ENCODE measurements around the gene NACC2.

Gene NACC2

DNA sequence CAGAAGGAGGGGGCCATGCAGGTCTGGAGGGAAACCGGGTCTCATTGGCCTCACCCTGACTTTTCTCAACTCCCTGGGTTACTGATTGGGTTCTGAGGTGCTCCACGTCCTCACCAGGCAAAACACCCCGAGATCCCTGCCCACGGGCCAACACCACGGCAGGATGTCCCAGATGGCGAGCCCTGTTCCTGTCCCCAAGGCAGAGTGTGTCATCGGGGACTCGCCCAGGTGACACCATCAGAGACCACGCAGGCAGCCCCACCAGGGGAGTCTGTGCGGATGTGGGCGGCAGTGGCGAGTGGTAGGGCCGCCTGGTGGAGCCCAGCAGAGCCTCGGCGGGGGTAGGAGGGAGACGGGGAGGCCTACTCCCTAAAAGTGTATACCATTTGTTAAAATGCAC, 74.9 kb downstream of the NACC2 start:
- no peak for DNase-seq

DNA sequence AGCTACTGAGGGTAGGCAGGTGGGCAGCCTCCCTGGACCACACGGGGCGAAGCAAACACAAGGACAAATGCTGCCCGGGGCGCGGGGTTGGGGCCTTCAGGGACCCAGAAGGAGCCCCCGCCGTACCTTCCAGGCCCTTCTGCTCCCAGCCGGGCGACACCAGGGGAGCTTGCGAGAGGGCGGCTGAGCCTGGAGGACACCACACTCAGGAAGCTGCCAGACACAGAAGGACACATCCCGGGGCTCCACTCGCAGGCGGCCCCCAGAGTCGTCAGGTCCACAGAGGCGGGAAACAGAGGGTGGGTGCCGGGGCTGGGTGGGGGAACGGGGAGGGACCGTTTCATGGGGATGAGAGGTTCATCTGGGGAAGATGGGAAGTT, 75.4 kb downstream of the NACC2 start:
- DNase-seq = no peak

DNA sequence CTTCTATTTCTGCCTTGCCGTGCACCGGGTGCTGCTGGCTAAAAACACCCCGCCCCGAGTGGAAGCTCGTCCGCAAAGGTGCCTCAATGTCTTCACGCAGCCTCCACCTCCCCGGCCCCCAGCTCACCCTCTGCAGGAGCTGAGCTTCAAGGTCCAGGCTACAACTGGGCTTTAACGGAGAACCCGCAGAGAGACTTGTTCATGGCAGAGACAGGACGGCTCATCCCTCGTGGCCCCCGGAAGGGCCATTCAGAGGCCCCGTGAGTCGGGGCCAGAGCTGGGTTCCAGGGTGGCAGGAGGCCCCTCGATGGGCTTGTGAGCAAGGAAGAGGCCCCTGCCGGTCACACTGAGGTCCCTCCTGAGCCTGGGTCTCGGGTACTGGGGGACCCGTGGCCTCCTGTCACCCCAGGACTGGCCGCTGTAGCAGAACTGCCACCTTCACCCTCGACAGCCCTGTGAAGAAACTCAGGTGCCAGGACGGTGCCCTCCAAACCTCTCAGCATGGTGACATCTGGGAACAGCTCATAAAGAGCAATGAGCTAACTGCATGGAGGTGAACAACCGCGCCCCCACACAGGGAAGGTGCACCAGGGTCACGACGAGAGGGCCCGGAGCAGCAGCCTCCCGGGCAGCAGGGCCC, 75.9 kb downstream of the NACC2 start:
- DNase-seq = no peak

DNA sequence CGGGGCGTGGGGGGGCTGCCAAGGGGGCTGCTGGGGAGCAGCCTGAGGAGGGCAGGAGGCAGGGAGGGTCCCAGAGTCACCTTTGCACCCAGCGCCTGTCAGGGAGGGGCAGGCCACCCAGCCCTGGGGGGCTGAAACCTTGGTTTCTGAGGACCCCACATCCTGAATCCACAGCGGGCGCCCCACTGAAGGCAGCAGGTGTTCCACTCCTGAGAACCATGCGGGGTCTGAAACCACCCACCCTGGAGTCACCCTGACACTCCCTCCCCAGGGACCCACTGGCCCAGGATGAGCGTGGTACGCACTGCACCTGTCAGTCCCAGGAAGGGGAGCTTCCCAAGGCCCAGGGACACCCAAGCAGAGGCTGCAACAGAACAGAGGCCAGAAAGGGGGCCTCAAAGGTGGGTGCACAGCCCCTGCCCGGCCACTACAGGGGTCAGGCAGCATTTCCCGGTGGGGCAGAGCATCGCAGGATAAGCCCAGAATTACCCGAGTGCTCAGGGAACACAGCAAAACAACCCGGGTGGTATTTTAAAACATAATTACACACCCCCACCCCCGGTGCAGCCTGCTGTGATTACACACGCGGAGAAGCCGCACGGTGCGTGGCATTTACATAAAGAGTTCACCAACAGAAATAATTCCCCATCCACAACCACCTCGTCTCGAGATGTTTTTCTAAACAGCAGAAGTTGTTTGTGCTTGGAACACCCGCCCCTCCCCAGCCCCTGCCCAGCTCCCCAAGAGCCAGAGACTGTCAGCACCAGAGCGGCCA, 76.6 kb downstream of the NACC2 start:
- no peak for DNase-seq

DNA sequence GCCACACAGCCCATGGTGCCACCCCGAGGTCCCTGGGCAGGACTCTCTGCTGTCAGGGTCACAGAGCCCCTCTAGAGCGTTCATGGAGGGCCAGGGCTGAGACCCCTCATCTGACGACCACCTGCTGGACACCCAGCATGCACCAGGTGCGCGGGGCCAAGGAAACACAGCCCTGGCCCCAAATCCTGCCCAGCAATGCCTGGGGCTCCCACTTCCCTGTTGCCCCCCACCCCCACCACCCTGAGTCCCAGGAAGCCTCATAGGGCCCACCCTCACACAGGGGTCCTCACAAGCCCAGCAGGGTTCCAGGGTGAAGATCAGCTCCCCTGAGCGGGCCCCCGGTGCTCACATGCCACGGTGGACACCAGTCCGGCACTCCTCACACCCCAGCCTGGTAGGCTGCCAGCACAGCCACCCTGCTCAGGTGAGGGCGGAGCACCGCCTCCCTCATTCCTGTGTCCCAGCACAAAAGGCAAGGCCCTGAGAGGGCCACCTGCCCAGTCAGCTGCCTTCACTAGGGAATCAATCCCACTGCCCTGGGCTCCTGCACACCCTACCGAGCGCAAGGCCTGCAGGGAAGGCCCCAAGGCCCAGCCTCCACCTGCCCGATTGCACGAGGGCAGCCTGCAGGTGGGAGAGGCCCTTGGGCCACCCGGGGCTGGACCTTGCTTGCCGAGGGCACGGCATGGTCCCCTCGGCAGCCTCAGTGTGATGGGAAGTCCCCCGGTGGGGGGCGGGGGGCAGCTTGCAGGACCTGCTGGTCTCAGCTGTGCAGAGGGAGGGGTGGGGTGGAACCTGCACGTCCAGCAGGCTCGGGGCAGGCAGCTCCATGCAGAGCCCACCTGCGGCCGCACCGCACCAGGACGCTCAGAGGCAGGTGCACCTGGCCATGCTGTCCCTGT, 77.5 kb downstream of the NACC2 start:
- DNase-seq = no peak

DNA sequence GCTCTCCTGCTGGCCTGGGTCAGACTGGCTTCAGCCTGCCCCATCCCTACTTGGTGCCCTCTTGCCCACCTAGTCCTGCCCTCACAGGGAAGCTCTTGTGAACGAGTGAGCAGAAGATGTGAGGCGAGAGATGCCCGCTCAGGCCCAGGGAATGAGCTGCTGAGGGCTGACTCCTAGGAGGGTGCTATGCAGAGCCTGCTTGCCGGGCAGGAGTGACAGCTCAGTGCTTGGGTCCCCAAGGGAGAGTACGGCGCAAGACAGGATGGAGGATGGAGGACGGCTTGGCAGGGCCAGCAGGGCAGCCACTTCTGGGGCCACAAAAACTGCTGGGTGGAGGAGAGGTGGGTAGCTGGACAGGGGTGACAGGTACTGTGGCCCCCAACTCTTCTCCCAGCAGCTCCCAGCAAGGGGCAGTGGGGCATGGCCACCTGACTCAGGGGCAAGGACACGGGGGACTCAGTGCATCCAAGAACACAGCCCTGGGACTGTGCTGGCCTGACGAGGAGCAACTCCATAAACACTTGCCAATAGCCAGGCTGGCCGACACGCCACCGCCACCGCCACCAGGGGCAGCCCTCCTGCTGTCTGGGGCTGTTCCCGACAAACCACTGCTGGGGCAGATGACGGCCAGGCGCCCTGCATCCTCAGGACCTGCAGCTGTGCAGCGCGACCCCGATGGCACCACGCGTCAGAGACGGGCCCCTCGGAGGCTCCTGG, 78.4 kb downstream of the NACC2 start:
- DNase-seq = no peak

DNA sequence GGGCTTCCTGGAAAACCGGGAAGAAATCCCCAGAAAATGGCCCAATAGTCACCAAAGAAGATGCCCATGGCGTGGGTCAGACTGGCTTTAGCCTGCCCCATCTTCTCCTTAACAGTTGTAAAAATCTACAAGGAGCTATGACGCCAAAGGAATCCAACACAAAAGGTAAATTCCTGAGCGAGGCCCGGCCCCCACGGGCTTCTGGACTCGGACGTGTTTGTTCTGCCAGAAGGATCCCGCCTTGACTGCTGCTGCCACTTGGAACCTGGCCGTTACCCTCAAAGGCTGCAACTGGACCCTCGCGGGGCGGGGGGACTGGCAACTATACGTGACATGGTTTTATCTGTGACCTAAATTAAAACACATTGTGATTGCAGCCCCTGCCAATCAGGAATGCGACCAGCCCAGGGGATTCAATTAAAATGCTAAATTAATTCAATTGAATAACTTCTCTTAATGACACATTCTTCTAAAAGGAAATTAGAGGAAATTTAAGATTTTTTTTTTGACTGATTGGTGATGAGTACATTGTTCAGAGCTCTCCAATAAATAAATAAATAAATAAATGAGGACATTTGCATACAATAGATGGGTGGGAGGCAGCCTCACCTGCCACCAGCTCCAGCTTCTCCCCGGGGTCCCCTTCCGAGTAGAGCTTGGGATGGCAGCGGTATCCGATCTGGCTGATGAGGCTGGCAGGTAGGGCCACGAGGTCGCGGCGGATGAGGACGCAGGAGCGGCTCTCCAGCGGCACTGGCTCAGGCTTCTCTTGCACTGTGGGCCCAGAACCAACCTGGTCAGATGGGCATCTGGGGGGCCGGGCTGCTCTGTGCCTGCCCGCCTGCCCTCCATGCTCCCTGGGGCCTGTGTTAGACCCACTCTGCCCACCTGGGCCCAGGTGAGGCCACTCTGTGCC, 79.2 kb downstream of the NACC2 start:
- no peak for DNase-seq

DNA sequence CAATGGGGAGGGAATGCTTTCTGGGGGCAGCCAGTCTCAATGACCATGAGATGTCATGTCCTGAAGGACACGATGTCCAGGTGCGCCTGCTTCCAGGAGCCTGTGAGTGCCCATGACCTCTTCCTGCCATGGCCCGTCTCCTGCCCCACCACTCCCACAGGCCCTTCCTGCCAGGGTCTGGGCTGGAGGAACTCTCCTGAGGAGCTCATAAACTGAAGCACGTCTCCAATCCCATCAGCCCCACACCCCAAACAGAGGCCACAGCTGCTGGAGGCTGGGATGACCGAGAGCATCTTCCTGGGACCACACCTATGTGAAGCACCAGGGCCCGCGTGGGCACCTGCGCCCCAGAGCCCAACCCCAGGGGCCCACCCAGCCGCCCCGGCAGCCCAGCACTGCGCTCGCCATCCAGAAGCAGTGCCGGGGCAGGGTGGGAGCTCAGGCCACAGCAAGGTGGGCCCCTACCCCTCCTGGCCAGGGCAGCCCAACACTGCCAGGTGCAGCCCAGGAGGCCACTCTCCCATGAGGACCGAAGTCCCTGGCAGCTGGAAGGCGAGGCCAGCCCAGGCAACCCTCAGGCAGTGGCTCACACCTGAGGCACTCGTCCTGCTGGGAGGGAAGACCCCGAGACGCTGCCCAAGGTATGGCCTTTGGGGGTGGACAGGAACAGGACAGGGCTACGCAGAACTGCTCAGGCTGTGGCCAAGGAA, 80.0 kb downstream of the NACC2 start:
- DNase-seq = no peak

DNA sequence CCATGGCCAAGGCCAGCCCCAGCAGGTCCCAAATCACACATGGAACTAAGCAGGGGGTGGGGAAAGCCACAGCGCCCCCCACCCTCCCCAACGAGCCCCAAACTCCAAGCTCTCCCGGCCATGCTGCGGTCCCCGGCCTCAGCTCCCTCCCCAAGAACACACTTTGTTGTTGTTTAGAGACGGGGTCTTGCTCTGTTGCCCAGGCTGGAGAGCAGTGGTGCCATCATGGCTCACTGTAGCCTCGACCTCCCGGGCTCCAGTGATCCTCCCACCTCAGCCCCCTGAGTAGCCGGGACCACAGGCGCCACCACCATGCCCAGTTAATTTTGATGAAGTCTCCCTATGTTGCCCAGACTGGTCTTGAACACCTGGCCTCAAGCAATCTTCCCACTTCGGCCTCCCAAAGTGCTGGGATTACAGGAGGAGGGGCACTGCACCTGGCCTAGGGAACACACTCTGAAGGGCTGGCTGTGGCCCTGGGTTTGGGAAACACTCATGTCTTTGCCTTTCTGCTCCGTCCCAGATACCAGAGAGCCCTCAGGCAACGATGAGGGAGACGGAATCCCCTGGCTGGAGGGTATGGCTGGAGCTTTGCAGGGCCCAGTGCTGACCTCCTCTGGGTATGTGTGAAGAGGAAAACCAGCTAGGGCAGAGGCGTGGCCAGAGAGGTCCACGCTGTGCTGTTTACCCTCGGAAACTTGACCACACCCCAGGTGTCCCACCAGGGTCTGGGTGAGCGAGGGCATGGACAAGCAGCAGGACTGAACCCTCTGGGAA, 80.8 kb downstream of the NACC2 start:
- DNase-seq = no peak

DNA sequence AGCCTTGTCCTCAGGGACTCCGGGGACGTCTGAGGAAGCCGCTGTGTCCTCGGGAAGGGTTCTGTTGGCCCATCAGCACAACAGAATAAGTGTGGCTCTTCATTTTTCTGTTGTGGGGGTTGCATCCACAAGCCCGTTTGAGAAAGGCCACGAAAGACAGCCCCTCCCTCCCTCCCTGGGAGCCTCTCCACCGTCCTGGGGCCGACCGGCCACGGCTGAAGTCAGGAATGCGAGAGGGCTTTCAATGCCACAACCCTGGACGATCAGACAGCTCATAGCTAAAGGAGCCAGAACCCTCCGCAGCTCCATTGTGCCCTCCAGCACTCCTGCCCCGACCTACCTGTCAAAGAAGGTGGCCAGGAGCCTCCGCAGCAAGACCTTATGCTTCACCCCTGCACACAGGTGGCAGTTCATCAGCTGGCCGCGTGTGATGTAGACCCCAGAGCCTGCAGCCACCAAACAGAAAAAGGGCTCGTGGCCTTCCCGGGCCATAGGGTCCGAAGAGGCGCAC, 81.5 kb downstream of the NACC2 start:
- DNase-seq = no peak

DNA sequence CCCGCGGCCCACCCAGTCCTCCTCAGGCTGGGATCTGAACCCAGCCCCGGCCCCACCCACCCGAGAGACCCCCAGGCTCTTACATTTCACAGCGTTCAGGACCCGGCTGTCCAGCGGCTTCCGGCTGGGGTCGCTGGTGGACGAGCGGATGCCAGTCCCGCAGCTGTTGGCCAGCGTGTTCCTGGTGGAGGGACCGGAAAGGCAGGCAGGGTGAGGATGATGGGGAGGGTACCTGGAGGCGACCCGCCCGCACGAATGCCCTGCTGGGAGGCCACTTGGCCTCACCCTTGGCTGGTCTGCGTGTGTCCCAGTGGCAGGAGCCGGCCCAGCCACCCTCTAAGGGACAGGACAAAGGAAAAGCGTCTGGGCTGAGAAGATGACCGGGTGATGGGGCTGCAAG, 82.0 kb downstream of the NACC2 start:
- no peak for DNase-seq

DNA sequence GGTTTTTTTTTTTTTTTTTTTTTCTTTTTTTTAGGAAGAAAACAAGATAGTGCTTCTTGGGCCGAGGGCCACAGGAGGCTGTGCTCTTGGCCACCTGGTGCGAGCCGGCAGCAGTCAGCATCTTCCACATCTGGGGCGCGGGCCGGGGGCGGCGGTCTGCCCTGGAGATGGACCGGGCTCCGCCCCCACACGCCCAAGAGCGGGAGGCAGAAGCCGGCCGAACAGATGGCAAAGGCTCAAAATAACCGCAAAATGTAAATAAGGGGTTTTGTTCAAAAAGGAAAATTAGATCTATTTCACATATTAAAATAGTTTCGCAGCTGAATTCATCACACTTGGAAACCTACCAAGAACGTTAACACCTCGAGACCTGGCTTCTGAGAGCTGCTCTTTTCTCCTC, 82.4 kb downstream of the NACC2 start:
- DNase-seq = no peak

DNA sequence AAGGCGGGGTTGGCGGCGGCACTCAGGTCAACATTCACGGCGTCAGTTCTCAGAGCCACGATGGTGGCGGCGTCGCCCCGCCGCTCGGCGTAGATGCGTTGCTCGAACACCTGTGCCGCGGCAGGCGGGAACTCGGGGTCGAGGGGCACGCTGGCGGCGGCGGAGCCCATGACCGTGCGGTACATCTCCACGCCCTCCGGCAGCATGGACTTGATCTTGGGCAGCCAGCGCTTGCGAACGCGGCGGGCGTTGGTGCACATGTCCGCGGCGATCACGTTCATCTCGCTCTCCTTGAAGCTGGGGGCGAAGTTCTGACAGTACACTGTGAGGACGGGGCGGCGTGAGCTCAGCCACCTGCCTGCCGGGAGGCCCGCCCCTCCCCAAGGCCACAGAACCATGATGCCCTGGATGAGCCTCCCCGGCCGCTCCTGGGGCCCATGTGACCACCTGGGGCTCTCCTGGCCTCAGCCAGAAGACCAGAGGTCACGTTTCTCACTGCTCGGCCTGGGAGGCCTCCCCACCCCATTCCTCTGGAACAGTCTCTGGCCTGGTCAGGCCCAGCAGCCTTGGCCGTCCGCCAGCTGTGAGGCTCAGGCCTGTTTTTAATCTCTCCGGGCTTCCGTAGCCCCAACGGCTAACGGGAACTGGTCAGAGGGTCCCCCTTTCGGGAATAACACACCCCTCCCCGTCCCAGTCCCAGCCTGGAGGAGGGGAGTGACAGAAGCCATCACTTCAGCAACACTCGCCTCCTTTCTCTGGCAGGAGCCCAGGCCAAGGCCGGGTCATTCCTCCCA, 83.2 kb downstream of the NACC2 start:
- DNase-seq = no peak

DNA sequence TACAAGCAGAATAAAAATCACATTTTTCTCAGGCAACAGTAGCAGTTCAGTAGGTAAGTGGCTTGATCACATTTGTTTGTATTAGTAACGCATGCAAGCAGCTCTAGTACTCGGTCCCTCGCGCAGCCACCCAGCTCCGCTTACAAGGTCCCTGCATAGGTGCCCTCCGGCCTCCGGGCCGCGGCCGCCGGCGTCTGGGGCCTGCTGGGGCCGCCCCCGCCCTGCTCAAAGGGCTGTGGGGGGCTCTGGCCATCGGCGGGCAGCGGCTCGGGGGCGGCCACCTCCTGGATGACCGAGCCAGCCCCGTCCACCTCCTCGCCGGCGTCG, 83.8 kb downstream of the NACC2 start:
- DNase-seq = no peak

DNA sequence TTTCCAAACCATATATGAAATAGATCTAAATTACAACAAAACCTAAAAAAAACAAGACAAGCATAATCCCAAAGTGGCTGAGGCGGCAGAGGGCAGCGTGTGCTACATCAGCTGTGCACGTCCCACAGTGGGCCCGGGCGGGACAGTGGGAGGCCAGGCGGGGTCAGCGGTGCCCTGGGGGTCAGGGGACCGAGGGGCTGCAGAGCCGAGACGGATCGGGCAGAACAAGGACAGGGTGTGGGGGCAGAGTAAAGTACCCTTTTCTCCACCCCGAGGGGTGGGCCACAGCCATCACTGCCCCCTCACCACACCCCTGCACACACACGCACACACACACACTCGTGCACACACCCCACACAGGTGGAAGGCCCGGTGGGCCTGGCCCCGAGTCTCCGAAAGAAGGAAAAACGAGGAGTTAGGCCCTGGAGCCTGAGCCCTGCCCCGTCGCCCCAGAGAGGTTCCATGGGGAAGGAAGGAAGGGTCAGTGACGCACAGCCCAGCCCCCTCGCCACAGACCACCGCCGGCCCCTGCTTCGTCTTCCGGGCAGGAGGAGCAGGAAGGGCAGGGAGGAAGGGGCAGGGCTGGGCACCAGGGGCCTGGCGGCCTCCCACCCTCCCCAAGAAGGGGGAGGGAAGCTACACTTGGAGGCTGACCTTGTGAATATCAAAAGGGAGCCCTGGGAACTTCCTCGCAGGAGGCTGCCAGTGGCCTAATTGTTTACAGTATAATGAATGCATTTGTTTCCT, 84.3 kb downstream of the NACC2 start:
- DNase-seq = no peak

DNA sequence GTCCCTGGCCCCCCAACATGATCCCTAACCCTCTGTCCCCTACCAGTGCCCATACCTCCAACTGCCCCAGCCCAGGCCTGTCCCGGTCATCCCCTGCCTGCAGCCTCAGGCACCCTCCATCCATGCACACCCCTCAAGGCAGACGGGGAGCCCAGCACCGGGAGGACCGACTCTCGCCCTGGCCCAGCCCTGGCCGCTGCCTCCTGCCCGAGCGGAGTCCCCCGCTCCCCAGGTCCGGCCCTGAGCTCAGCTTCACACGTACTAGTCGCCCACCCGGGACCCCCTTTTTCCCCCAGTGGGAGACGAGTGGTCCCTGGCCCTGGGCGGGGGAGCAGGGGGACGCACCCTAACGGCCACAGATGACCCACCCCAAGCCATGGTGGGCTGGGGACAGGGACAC, 84.9 kb downstream of the NACC2 start:
- DNase-seq = no peak

DNA sequence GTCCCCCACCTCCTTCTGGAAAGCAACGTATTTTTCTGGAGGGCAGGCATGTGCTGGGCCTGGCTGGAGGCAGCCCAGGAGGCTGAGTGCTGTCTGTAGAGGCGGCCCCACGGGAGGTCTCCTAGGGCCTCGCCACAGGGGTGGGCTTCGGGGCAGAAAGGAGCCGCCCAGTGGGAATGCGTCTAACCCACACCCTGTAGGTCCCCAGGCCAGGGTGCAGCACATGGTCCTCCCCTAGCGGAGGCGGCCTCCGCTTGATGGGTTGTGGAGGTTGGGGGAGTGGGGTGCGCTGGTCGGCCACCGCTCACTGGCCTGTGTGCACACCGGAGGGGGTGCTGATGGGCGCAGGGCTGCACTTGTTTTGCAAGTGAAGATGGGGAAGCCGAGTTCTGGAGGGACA, 85.6 kb downstream of the NACC2 start:
- no peak for DNase-seq

DNA sequence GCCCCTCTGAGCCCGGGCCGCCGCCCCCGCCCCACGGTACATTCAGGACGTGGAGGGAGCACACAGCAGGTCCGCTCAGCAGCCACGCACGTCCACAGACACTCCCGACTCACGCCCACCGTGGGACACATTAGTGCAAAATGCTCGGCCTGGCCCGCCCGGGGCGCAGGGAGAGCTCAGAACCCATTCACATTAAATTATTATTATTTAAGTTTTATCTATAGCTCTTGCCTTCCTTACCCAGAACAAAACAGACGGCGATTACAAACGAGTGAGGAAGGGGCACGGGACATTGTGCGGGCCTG, 86.4 kb downstream of the NACC2 start:
- DNase-seq = no peak

Measured in CD4-positive, alpha-beta T cell treated with Interleukin-4 for 4 hours (primary cell).